IMR-90 (cell line): ENCODE measurements around the gene ERGIC1. TPM values are rescaled to one million over a fixed set of nuclear protein-coding genes. Genes with fewer than 3 reads are reported as not detected.

Experiments
- ATAC-seq: fragments of 200-7000 bp; cut with Tn5 transposase; 2 replicates; pipeline ENCODE4 v1.9.1; 2020; ENCODE audit warnings: low read depth, mild to moderate bottlenecking, moderate library complexity
- BruUV-seq: library from RNA; stranded (reverse); fragments of 400-500 nt; replicated peaks from 2 replicates; lab custom pipeline; 2021; lab: Mats Ljungman, UMichigan
- CTCF ChIA-PET: fragments of 300-600 bp; formaldehyde crosslinking; extraction: SDS; loops from one replicate; lab custom pipeline; 2021; ENCODE audit warnings: antibody characterized with exemption; lab: Yijun Ruan, JAX
- POLR2A ChIA-PET: fragments of 300-600 bp; sonication (Branson Sonifier 250); formaldehyde crosslinking; loops from one replicate; lab custom pipeline; 2022; ENCODE audit warnings: antibody characterized with exemption; ENCODE audit not compliant: unreplicated experiment; lab: Charles Lee
- DNase-seq: peaks from one replicate; pipeline ENCODE4 v3.0.0; 2013
- H2AFZ ChIP-seq: replicated peaks from 2 replicates; pipeline ENCODE3; 2013; ENCODE audit warnings: low read length, mild to moderate bottlenecking; ENCODE audit not compliant: poor library complexity
- H2AK5ac ChIP-seq: 2 replicates; pipeline ENCODE4 v1.6.1; 2013; ENCODE audit warnings: low read depth, low read length, inconsistent platforms
- H2AK9ac ChIP-seq: replicated peaks from 2 replicates; pipeline ENCODE3; 2013; ENCODE audit warnings: mild to moderate bottlenecking, low read depth, low read length, moderate library complexity; ENCODE audit not compliant: poor library complexity
- H2BK120ac ChIP-seq: 2 replicates; pipeline ENCODE4 v1.6.1; 2013; ENCODE audit warnings: low read depth, low read length, inconsistent platforms
- H2BK15ac ChIP-seq: 3 replicates; pipeline ENCODE4 v1.6.1; 2013; ENCODE audit warnings: low read depth, low read length, inconsistent platforms
- H2BK20ac ChIP-seq: 2 replicates; pipeline ENCODE4 v1.6.1; 2013; ENCODE audit warnings: low read depth, mild to moderate bottlenecking, inconsistent platforms, low read length, moderate library complexity
- H2BK5ac ChIP-seq: 2 replicates; pipeline ENCODE4 v1.6.1; 2013; ENCODE audit warnings: mild to moderate bottlenecking, low read depth, low read length, inconsistent platforms; ENCODE audit not compliant: poor library complexity, severe bottlenecking
- H3K14ac ChIP-seq: replicated peaks from 2 replicates; pipeline ENCODE4 v1.6.1; 2013; ENCODE audit warnings: low read depth, low read length, inconsistent platforms
- H3K18ac ChIP-seq: 2 replicates; pipeline ENCODE4 v1.6.1; 2013; ENCODE audit warnings: low read depth, low read length, control low read depth
- H3K23ac ChIP-seq: 2 replicates; pipeline ENCODE4 v1.6.1; 2013; ENCODE audit warnings: low read depth, low read length, inconsistent platforms
- H3K27ac ChIP-seq: 2 replicates; pipeline ENCODE4 v1.5.1; 2013; ENCODE audit warnings: mild to moderate bottlenecking, control low read depth, low read length; ENCODE audit not compliant: insufficient read depth
- H3K27me3 ChIP-seq: 2 replicates; pipeline ENCODE4 v1.6.1; 2013; ENCODE audit warnings: low read length; ENCODE audit not compliant: control insufficient read depth, insufficient read depth
- H3K36me3 ChIP-seq: 2 replicates; pipeline ENCODE4 v1.6.1; 2013; ENCODE audit warnings: low read length, mixed read lengths; ENCODE audit not compliant: control insufficient read depth, insufficient read depth
- H3K4ac ChIP-seq: 2 replicates; pipeline ENCODE4 v1.6.1; 2013; ENCODE audit warnings: low read depth, low read length, inconsistent platforms
- H3K4me1 ChIP-seq: 2 replicates; pipeline ENCODE4 v1.6.1; 2013; ENCODE audit warnings: low read length, mixed read lengths; ENCODE audit not compliant: control insufficient read depth, insufficient read depth
- H3K4me2 ChIP-seq: 2 replicates; pipeline ENCODE4 v1.6.1; 2013; ENCODE audit warnings: low read depth, mild to moderate bottlenecking, control low read depth, low read length, moderate library complexity
- H3K4me3 ChIP-seq: 2 replicates; pipeline ENCODE4 v1.5.1; 2013; ENCODE audit warnings: low read depth, mild to moderate bottlenecking, control low read depth, low read length, moderate library complexity; ENCODE audit not compliant: insufficient read depth
- H3K56ac ChIP-seq: 2 replicates; pipeline ENCODE4 v1.6.1; 2013; ENCODE audit warnings: low read length, inconsistent platforms; ENCODE audit not compliant: insufficient read depth; ENCODE audit errors: extremely low read depth
- H3K79me1 ChIP-seq, 2 experiments: 2 replicates each; pipeline ENCODE4 v1.6.1; 2013; ENCODE audit warnings: low read length in 2 of 2, inconsistent platforms in 1 of 2, low read depth in 1 of 2
- H3K9ac ChIP-seq: 2 replicates; pipeline ENCODE4 v1.6.1; 2013; ENCODE audit warnings: low read depth, low read length, control low read depth
- H3K9me1 ChIP-seq: 2 replicates; pipeline ENCODE4 v1.6.1; 2013; ENCODE audit warnings: low read length, inconsistent platforms; ENCODE audit not compliant: insufficient read depth
- H3K9me3 ChIP-seq: 2 replicates; pipeline ENCODE4 v1.6.1; 2013; ENCODE audit warnings: low read length; ENCODE audit not compliant: control insufficient read depth, insufficient read depth
- H4K20me1 ChIP-seq: 2 replicates; pipeline ENCODE4 v1.6.1; 2013; ENCODE audit warnings: low read length, inconsistent platforms; ENCODE audit not compliant: insufficient read depth
- H4K5ac ChIP-seq: 2 replicates; pipeline ENCODE4 v1.6.1; 2013; ENCODE audit warnings: mild to moderate bottlenecking, low read depth, low read length, control low read depth
- H4K8ac ChIP-seq, 2 experiments: 2 replicates each; pipeline ENCODE4 v1.6.1; 2013; ENCODE audit warnings: low read depth in 2 of 2, low read length in 2 of 2, control low read depth in 1 of 2, inconsistent platforms in 1 of 2
- H4K91ac ChIP-seq: 2 replicates; pipeline ENCODE4 v1.6.1; 2013; ENCODE audit warnings: low read depth, low read length, inconsistent platforms; ENCODE audit not compliant: insufficient read depth
- CEBPB ChIP-seq: IDR thresholded peaks from 2 replicates; pipeline ENCODE4 v1.6.1; 2012; ENCODE audit warnings: low read depth, low read length, improper control_type of control experiment
- CHD1 ChIP-seq: IDR thresholded peaks from 2 replicates; pipeline ENCODE4 v1.6.1; 2012; ENCODE audit warnings: low read depth, low read length, improper control_type of control experiment
- FOS ChIP-seq: fragments of 150-350 bp; IDR thresholded peaks from 2 replicates; pipeline ENCODE4 v1.6.1; 2016; ENCODE audit warnings: low read depth, low read length
- MAFK ChIP-seq: IDR thresholded peaks from 2 replicates; pipeline ENCODE4 v1.6.1; 2012; ENCODE audit warnings: low read depth, low read length, improper control_type of control experiment
- MXI1 ChIP-seq: IDR thresholded peaks from 2 replicates; pipeline ENCODE4 v1.6.1; 2012; ENCODE audit warnings: low read depth, mild to moderate bottlenecking, low read length, moderate library complexity, borderline replicate concordance
- NFE2L2 ChIP-seq: fragments of 150-350 bp; IDR thresholded peaks from 2 replicates; pipeline ENCODE4 v1.6.1; 2016; ENCODE audit warnings: low read depth, mild to moderate bottlenecking, low read length
- RCOR1 ChIP-seq: IDR thresholded peaks from 2 replicates; pipeline ENCODE4 v1.6.1; 2012; ENCODE audit warnings: mild to moderate bottlenecking, low read length, improper control_type of control experiment; ENCODE audit not compliant: insufficient replicate concordance
- RFX5 ChIP-seq: IDR thresholded peaks from 2 replicates; pipeline ENCODE4 v1.8.0; 2012; ENCODE audit warnings: low read depth, mild to moderate bottlenecking, low read length, moderate library complexity
- SMC3 ChIP-seq: fragments of 150-350 bp; IDR thresholded peaks from 2 replicates; pipeline ENCODE4 v1.6.1; 2016; ENCODE audit warnings: low read depth, mild to moderate bottlenecking, antibody characterized with exemption, low read length, moderate library complexity
- WGBS, 2 experiments: methylation state at CpG; one replicate each; pipeline versions ENCODE4 v1.1.5 to v1.1.7; 2013; ENCODE audit warnings: missing lambda C conversion rate in 2 of 2; ENCODE audit not compliant: insufficient read length in 1 of 2; ENCODE audit errors: extremely low coverage in 2 of 2; 5-methylcytosine and 5-hydroxymethylcytosine counted together
- dilution Hi-C: fragments of 300-500 bp; cut with HindIII; formaldehyde crosslinking; loops from one replicate; pipeline ENCODE4 v1.14.3; 2018; ENCODE audit warnings: low sequenced_read_pairs; ENCODE audit not compliant: unreplicated experiment
- in situ Hi-C: fragments of 300-500 bp; cut with MboI; formaldehyde crosslinking; loops from 3 replicates; pipeline ENCODE4 v1.14.3; 2019; ENCODE audit warnings: low sequenced_read_pairs, inconsistent platforms, mixed read lengths
- intact Hi-C: fragments of 100-400 bp; cut with micrococcal nuclease; formaldehyde crosslinking; loops from 2 replicates; pipeline ENCODE4 v1.10.0; 2022
- polyA plus RNA-seq, 3 experiments: library from polyadenylated mRNA; depleted of rRNA; stranded (reverse); fragments of >200 nt; gene quantifications; 2 replicates each; pipeline ENCODE4 v1.2.3, GENCODE V29; 2012; ENCODE audit warnings: low replicate concordance in 1 of 3
- total RNA-seq: library from RNA; depleted of rRNA; stranded (reverse); fragments of >200 nt; gene quantifications from 2 replicates; pipeline ENCODE4 v1.2.3, GENCODE V29; 2012
- TF ChIP-seq, protein P1 (sequence below): fragments of 150-350 bp; IDR thresholded peaks from 2 replicates; pipeline ENCODE4 v1.6.1; 2017; ENCODE audit warnings: mild to moderate bottlenecking, antibody characterized with exemption, low read length, low read depth

Gene ERGIC1
- total and polyA plus RNA-seq, 2 of the 4 experiments (the other 2 are of a cell fraction) = 134 to 192 TPM

DNA sequence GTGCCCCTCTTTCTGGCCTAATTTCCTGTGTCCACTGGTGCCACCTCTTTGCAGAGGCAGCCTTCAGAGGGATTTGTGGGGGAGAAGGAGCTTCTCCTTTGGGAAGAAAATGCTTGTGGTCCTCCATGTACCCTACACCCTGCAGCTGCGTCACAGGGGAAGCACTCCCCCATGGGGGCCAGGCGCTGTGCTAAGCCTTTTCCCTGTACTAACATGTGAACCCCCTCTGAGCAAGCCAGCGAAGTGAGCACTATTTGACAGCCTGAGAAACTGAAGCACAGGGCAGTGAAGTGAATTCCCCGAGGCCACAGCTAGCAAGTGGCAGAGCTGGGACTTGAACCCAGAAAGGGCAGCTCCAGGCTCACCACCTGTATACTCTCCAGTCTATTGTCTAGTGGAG lies 32.3 kb downstream of the ERGIC1 start:
- H3K56ac ChIP-seq = no peak overlapping the region
- H2BK5ac ChIP-seq = peak overlapping the region; percentile 33
- H2BK120ac ChIP-seq = no peak overlapping the region; the same call in 1 of the 2 replicates
- H3K4me1 ChIP-seq = peaks cover 40% of the 10 kb centered on the region
- no peak overlapping the region for H3K4me2 ChIP-seq
- H2AFZ ChIP-seq = no peak overlapping the region
- H4K5ac ChIP-seq = no peak overlapping the region
- H3K23ac ChIP-seq = no peak overlapping the region
- H3K79me1 ChIP-seq = peaks cover 33 to 80% of the 10 kb centered on the region in 2 experiments
- H3K36me3 ChIP-seq = peaks cover 2% of the 10 kb centered on the region; the same call in 1 of the 2 replicates
- peaks cover 32% of the 10 kb centered on the region for H3K9me1 ChIP-seq
- peaks cover 11% of the 10 kb centered on the region for H4K20me1 ChIP-seq
- in situ Hi-C loops (no loop called here), intact Hi-C loops (no loop called here), dilution Hi-C loops (no loop called here)
- no TSS peak for BruUV-seq
- H3K27me3 ChIP-seq = no peaks in the 10 kb centered on the region
- H2BK15ac ChIP-seq = no peak overlapping the region
- no peak overlapping the region for H3K9ac ChIP-seq
- H2AK5ac ChIP-seq = peak overlapping the region; percentile 39
- H3K9me3 ChIP-seq = no peaks in the 10 kb centered on the region
- POLR2A ChIA-PET = no interaction called here
- H2AK9ac ChIP-seq = no peak overlapping the region
- H3K4ac ChIP-seq = peak overlapping the region; percentile 31
- no peak overlapping the region for H2BK20ac ChIP-seq
- H3K18ac ChIP-seq = no peak overlapping the region
- WGBS, 2 experiments = 83% methylated on average over 1 of the region's 4 CpGs; no CpG with 5 or more reads in 1 of the 2 experiments
- CTCF ChIA-PET = no interaction called here
- H3K4me3 ChIP-seq = no peak overlapping the region
- DNase-seq (no peak), ATAC-seq (no peak)
- H4K8ac ChIP-seq = no peak overlapping the region
- H4K91ac ChIP-seq = peak overlapping the region; percentile 26; the same call in 1 of the 2 replicates
- H3K27ac ChIP-seq = no peak overlapping the region
- TF ChIP-seq CEBPB (no peak), RCOR1 (no peak), CHD1 (no peak), FOS (no peak), MAFK (no peak), SMC3 (no peak), MXI1 (no peak), NFE2L2 (no peak), RFX5 (no peak)
- TF ChIP-seq, protein P1, sequence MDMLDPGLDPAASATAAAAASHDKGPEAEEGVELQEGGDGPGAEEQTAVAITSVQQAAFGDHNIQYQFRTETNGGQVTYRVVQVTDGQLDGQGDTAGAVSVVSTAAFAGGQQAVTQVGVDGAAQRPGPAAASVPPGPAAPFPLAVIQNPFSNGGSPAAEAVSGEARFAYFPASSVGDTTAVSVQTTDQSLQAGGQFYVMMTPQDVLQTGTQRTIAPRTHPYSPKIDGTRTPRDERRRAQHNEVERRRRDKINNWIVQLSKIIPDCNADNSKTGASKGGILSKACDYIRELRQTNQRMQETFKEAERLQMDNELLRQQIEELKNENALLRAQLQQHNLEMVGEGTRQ = no peak
- no peak overlapping the region for H3K14ac ChIP-seq
